HCT116 (cell line): ENCODE results near the gene KRT33B.

ENCODE experiments used
- EZH2 ChIP-seq: fragments of 200-600 bp; sonication (generic); IDR thresholded peaks from 2 replicates; pipeline ENCODE4 v1.6.1; 2017; ENCODE audit warnings: antibody characterized with exemption, mixed run types
- JUND ChIP-seq: IDR thresholded peaks from 2 replicates; pipeline ENCODE4 v1.6.1; 2012
- POLR2A ChIP-seq: IDR thresholded peaks from 2 replicates; pipeline ENCODE4 v1.7.0; 2011; ENCODE audit warnings: borderline replicate concordance; ENCODE audit not compliant: insufficient read depth, insufficient read length; ENCODE audit errors: extremely low read depth
- POLR2AphosphoS5 ChIP-seq: IDR thresholded peaks from 2 replicates; pipeline ENCODE4 v1.6.1; 2011; ENCODE audit warnings: mild to moderate bottlenecking, low read depth, low read length, moderate library complexity
- SIN3A ChIP-seq: IDR thresholded peaks from 2 replicates; pipeline ENCODE4 v1.6.1; 2012; ENCODE audit warnings: low read depth
- SP1 ChIP-seq: IDR thresholded peaks from 2 replicates; pipeline ENCODE4 v1.6.1; 2012; ENCODE audit warnings: low read depth
- TCF7L2 ChIP-seq: IDR thresholded peaks from 2 replicates; pipeline ENCODE4 v1.7.0; 2011; ENCODE audit warnings: borderline replicate concordance, inconsistent platforms; ENCODE audit not compliant: insufficient read depth, insufficient read length; ENCODE audit errors: extremely low read depth
- YY1 ChIP-seq: IDR thresholded peaks from 2 replicates; pipeline ENCODE4 v1.6.1; 2011; ENCODE audit warnings: low read length, low read depth, moderate library complexity, mild to moderate bottlenecking; ENCODE audit not compliant: insufficient replicate concordance; ENCODE audit errors: extremely low read depth
- TF ChIP-seq, protein P1 (sequence below): IDR thresholded peaks from 2 replicates; pipeline ENCODE4 v1.6.1; 2011; ENCODE audit warnings: mild to moderate bottlenecking, low read length, moderate library complexity; ENCODE audit not compliant: insufficient replicate concordance; ENCODE audit errors: extremely low read depth
- TF ChIP-seq, protein P2 (sequence below): IDR thresholded peaks from 2 replicates; pipeline ENCODE4 v1.6.1; 2012
- TF ChIP-seq, protein P3 (sequence below), 3 experiments: fragments of 200-600 bp in 1 of 3; sonication (generic) in 1 of 3; IDR thresholded peaks in 2 of 3; conservative IDR thresholded peaks in 1 of 3; 2 replicates each; pipeline ENCODE4 v1.5.1; 2012 to 2017; ENCODE audit warnings: low read depth in 2 of 3, low read length in 2 of 3, antibody characterized with exemption in 1 of 3, borderline replicate concordance in 1 of 3, control low read depth in 1 of 3, mild to moderate bottlenecking in 1 of 3, mixed read lengths in 1 of 3, mixed run types in 1 of 3, moderate library complexity in 1 of 3; ENCODE audit not compliant: insufficient read depth in 1 of 3

DNA sequence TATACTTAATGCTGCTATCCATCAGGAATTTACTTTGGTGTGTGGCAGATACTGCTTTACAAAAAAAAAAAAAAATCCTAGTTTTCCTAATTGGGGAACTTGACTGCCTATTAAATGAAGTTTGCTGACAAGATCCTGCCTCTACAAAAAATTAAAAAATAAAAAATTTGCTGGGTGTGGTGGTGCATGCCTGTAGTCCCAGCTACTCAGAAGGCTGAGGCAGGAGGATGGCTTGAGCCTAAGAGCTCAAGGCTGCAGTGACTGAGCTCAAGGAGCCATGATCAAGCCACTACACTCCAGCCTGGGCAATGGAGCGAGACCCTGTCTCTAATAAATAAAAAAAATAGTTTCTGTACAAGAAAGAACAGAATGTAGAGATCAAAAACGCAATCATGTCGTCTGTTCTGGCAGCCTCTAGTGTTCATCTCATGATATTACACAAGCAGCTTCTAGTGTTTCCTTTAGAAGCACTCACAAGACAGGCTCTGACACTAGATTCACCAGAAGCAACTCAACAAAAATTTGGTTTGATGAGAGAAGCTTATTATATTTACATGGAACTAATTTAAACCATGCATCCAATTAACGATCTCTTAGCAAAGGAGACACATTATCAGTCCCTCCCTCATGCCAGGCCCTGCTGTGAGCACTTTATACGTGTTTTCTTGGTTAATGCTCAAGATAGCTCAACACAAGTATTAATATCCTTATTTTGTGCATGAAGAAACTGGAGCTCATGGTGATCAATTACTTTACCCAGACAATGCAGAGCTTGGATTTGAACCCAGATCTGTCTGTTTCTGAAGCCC lies 47.3 kb downstream of the KRT33B start:
- TF ChIP-seq POLR2A = no peak
- TF ChIP-seq, protein P1, sequence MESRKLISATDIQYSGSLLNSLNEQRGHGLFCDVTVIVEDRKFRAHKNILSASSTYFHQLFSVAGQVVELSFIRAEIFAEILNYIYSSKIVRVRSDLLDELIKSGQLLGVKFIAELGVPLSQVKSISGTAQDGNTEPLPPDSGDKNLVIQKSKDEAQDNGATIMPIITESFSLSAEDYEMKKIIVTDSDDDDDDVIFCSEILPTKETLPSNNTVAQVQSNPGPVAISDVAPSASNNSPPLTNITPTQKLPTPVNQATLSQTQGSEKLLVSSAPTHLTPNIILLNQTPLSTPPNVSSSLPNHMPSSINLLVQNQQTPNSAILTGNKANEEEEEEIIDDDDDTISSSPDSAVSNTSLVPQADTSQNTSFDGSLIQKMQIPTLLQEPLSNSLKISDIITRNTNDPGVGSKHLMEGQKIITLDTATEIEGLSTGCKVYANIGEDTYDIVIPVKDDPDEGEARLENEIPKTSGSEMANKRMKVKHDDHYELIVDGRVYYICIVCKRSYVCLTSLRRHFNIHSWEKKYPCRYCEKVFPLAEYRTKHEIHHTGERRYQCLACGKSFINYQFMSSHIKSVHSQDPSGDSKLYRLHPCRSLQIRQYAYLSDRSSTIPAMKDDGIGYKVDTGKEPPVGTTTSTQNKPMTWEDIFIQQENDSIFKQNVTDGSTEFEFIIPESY = no peak
- TF ChIP-seq, protein P2, sequence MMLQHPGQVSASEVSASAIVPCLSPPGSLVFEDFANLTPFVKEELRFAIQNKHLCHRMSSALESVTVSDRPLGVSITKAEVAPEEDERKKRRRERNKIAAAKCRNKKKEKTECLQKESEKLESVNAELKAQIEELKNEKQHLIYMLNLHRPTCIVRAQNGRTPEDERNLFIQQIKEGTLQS = no peak
- TF ChIP-seq, protein P3, sequence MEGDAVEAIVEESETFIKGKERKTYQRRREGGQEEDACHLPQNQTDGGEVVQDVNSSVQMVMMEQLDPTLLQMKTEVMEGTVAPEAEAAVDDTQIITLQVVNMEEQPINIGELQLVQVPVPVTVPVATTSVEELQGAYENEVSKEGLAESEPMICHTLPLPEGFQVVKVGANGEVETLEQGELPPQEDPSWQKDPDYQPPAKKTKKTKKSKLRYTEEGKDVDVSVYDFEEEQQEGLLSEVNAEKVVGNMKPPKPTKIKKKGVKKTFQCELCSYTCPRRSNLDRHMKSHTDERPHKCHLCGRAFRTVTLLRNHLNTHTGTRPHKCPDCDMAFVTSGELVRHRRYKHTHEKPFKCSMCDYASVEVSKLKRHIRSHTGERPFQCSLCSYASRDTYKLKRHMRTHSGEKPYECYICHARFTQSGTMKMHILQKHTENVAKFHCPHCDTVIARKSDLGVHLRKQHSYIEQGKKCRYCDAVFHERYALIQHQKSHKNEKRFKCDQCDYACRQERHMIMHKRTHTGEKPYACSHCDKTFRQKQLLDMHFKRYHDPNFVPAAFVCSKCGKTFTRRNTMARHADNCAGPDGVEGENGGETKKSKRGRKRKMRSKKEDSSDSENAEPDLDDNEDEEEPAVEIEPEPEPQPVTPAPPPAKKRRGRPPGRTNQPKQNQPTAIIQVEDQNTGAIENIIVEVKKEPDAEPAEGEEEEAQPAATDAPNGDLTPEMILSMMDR (IDR thresholded peaks at IDR 0.05 in 2 of 3, conservative IDR thresholded peaks at IDR 0.05 in 1 of 3; ENCODE audit: borderline replicate concordance in 1 of 3, insufficient read depth in 1 of 3, low read depth in 2 of 3, low read length in 2 of 3) = peak; percentile 52 to 67 (median 61); a peak in 5 of 6 replicates
- TF ChIP-seq POLR2AphosphoS5 = no peak
- TF ChIP-seq EZH2 = no peak
- TF ChIP-seq JUND = no peak
- no peak for TF ChIP-seq SP1
- no peak for TF ChIP-seq SIN3A
- peak; percentile 43 for TF ChIP-seq TCF7L2
- no peak for TF ChIP-seq YY1
